SU-DHL-6 (cell line): ENCODE data around the gene GAMT.

Source experiments
- H2AFZ ChIP-seq: fragments of 200-600 bp; sonication (generic); 2 replicates; pipeline ENCODE4 v1.6.1; 2014; ENCODE audit warnings: low read depth, mild to moderate bottlenecking, moderate library complexity, mixed read lengths, antibody characterized with exemption, low read length; ENCODE audit not compliant: severe bottlenecking
- H3F3A ChIP-seq: fragments of 200-600 bp; shearing (Covaris generic); 2 replicates; pipeline ENCODE4 v1.6.0; 2016; ENCODE audit warnings: antibody characterized with exemption, mild to moderate bottlenecking; ENCODE audit not compliant: insufficient read depth
- H3K27ac ChIP-seq: fragments of 200-600 bp; sonication (generic); 2 replicates; pipeline ENCODE4 v1.5.1; 2016; ENCODE audit warnings: low read depth, mild to moderate bottlenecking, low read length, moderate library complexity, mixed read lengths
- H3K27me3 ChIP-seq: fragments of 200-600 bp; sonication (generic), shearing (Covaris generic); 2 replicates; pipeline ENCODE4 v1.6.0; 2014; ENCODE audit warnings: mild to moderate bottlenecking, low read length
- H3K36me3 ChIP-seq: fragments of 200-600 bp; sonication (generic); 2 replicates; pipeline ENCODE4 v1.6.1; 2014; ENCODE audit warnings: mild to moderate bottlenecking, low read length, mixed read lengths
- H3K4me2 ChIP-seq: fragments of 300-600, 200-600 bp; shearing (Covaris generic), sonication (generic); 2 replicates; pipeline ENCODE4 v1.6.0; 2014; ENCODE audit warnings: low read length, low read depth, mild to moderate bottlenecking; ENCODE audit not compliant: poor library complexity, severe bottlenecking
- H3K4me3 ChIP-seq: fragments of 200-600 bp; sonication (generic); 2 replicates; pipeline ENCODE4 v1.5.1; 2014; ENCODE audit warnings: antibody characterized with exemption, low read length, mild to moderate bottlenecking, mixed read lengths; ENCODE audit not compliant: insufficient read depth, poor library complexity, severe bottlenecking
- H3K79me2 ChIP-seq: fragments of 200-600 bp; sonication (generic); 2 replicates; pipeline ENCODE4 v1.6.1; 2014; ENCODE audit warnings: mild to moderate bottlenecking, low read length, moderate library complexity; ENCODE audit not compliant: insufficient read depth
- H3K9ac ChIP-seq: fragments of 200-600 bp; sonication (generic); 2 replicates; pipeline ENCODE4 v1.7.0; 2014; ENCODE audit warnings: mild to moderate bottlenecking, low read length
- H3K9me2 ChIP-seq: fragments of 200-600 bp; sonication (generic); replicated peaks from 2 replicates; pipeline ENCODE4 v1.6.1; 2014; ENCODE audit warnings: low read length; ENCODE audit not compliant: insufficient read depth
- H3K9me3 ChIP-seq: fragments of 200-600 bp; sonication (generic); 2 replicates; pipeline ENCODE4 v1.6.1; 2014; ENCODE audit warnings: low read length, mixed read lengths; ENCODE audit not compliant: insufficient read depth
- H4K20me1 ChIP-seq: fragments of 200-600 bp; sonication (generic); 2 replicates; pipeline ENCODE4 v1.6.1; 2014; ENCODE audit warnings: low read depth, mild to moderate bottlenecking, antibody characterized with exemption, low read length, moderate library complexity, mixed read lengths
- EZH2phosphoT487 ChIP-seq: fragments of 200-600 bp; sonication (generic), shearing (Covaris generic); conservative IDR thresholded peaks from 2 replicates; pipeline ENCODE4 v1.6.1; 2018; ENCODE audit warnings: mild to moderate bottlenecking, antibody characterized with exemption, low read length, moderate library complexity, mixed read lengths
- TF ChIP-seq, protein P1 (sequence below): fragments of 200-600 bp; sonication (generic); IDR thresholded peaks from one replicate; pipeline ENCODE4 v1.5.1; 2017; ENCODE audit warnings: antibody characterized with exemption, mild to moderate bottlenecking, low read length, moderate library complexity; ENCODE audit not compliant: insufficient read depth, poor library complexity, severe bottlenecking

Gene GAMT

DNA sequence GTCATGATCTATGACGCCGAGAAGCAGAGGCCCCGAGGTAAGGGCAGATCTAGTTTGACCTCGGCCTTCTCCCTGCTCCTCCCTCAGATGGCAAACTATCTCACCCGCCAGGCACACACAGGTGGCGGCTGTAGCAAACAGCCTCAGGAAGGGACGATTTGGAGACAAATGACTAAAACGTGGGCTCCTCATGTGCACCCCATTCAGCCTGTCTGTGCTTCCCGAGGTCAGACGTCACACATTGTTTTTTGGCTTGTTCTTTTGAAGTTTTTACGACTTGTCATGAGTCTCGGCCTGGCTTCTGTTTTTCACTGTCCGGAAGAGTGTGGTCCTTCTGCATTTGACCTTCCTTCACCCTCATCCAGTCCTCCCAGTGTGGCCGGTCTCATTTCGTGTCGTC lies 21.0 kb upstream of the GAMT start:
- H3K27ac ChIP-seq: no peak overlapping the region
- H3K4me3 ChIP-seq: no peak overlapping the region
- no peak overlapping the region for H3K4me2 ChIP-seq
- peaks cover 33% of the 10 kb centered on the region for H3K79me2 ChIP-seq
- no peaks in the 10 kb centered on the region for H3F3A ChIP-seq
- 0 out of 2 replicates have a peak, but pooled peaks cover 6% of the 10 kb centered on the region for H3K36me3 ChIP-seq
- H3K9me3 ChIP-seq: no peaks in the 10 kb centered on the region
- no peaks in the 10 kb centered on the region for H3K9me2 ChIP-seq
- no peak for TF ChIP-seq EZH2phosphoT487
- TF ChIP-seq, protein P1, sequence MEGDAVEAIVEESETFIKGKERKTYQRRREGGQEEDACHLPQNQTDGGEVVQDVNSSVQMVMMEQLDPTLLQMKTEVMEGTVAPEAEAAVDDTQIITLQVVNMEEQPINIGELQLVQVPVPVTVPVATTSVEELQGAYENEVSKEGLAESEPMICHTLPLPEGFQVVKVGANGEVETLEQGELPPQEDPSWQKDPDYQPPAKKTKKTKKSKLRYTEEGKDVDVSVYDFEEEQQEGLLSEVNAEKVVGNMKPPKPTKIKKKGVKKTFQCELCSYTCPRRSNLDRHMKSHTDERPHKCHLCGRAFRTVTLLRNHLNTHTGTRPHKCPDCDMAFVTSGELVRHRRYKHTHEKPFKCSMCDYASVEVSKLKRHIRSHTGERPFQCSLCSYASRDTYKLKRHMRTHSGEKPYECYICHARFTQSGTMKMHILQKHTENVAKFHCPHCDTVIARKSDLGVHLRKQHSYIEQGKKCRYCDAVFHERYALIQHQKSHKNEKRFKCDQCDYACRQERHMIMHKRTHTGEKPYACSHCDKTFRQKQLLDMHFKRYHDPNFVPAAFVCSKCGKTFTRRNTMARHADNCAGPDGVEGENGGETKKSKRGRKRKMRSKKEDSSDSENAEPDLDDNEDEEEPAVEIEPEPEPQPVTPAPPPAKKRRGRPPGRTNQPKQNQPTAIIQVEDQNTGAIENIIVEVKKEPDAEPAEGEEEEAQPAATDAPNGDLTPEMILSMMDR: no peak
- no peak overlapping the region for H2AFZ ChIP-seq
- no peak overlapping the region for H3K9ac ChIP-seq
- no peaks in the 10 kb centered on the region for H3K27me3 ChIP-seq
- H4K20me1 ChIP-seq: peaks cover 14% of the 10 kb centered on the region; the same call in 1 of the 2 replicates

- Histone ChIP-seq H3F3A (no peaks in the 10 kb centered on the region), H3K4me3 (no peak overlapping the region), H4K20me1 (peaks cover 14% of the 10 kb centered on the region; the same call in 1 of the 2 replicates), H3K27ac (no peak overlapping the region), H3K79me2 (peaks cover 34% of the 10 kb centered on the region), H3K9ac (no peak overlapping the region), H3K36me3 (0 out of 2 replicates have a peak, but pooled peaks cover 6% of the 10 kb centered on the region), H3K9me3 (no peaks in the 10 kb centered on the region), H3K27me3 (no peaks in the 10 kb centered on the region), H3K9me2 (no peaks in the 10 kb centered on the region), H3K4me2 (no peak overlapping the region), H2AFZ (no peak overlapping the region)
- TF ChIP-seq, protein P1: no peak
- TF ChIP-seq EZH2phosphoT487: no peak
Observed at GRCh38 chr19:1421958-1422305, 20.6 kb upstream of the GAMT start.

DNA sequence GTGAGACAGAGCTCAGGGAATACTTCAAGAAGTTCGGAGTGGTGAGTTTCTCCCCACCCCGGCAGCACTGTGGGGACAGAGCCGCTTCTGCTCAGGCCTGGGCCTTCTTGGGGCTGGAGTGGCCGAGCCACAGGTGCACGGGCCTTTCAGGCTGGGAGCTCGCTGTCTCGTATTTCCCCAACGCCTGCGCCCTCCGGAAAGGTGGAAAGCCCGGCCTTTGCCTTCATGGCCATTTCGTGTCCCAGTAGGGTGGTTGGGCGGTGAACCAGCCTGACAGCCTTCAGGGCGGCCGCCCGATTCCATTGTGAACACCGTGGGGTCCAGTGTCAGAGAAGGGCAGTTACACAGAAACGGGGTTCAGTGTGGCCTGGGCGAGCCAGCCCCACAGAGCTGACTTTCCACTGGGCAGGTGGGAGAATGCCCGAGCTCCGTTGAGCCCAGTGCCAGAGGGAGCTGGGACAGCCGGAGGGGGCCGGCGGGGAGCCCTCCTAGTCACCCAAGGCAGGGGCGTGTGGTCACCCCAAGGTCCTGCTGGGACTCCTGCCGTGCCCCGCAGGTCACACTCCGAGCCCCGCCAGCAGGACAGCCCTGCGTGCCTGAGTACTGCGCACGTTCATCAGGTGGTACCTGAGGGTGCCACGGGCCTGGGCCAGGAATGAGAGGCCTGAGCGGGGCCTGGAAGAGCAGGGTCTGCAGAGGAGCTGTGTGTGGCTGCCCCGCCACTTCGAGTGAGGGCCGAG lies 20.0 kb upstream of the GAMT start:
- Histone ChIP-seq H3K27me3 (no peaks in the 10 kb centered on the region), H3F3A (no peaks in the 10 kb centered on the region), H4K20me1 (peaks cover 14% of the 10 kb centered on the region; the same call in 1 of the 2 replicates), H3K4me3 (no peak overlapping the region), H3K4me2 (no peak overlapping the region), H3K9me3 (no peaks in the 10 kb centered on the region), H3K36me3 (0 out of 2 replicates have a peak, but pooled peaks cover 6% of the 10 kb centered on the region), H3K27ac (no peak overlapping the region), H2AFZ (no peak overlapping the region), H3K9me2 (no peaks in the 10 kb centered on the region), H3K9ac (no peak overlapping the region), H3K79me2 (peaks cover 35% of the 10 kb centered on the region)
- TF ChIP-seq, protein P1: no peak
- TF ChIP-seq EZH2phosphoT487: no peak
